Neural progenitor cell (in vitro differentiated cells): Measurements from ENCODE around the gene DIP2A. TPM values are rescaled to one million over a fixed set of nuclear protein-coding genes. Genes with fewer than 3 reads are reported as not detected.

ENCODE experiments used
- DNase-seq: peaks from one replicate; pipeline ENCODE4 v3.0.0-alpha.2; 2016; ENCODE audit warnings: low spot score
- H2AFZ ChIP-seq: fragments of 200-600 bp; sonication (generic); replicated peaks from 2 replicates; pipeline ENCODE4 v1.6.1; 2016; ENCODE audit warnings: antibody characterized with exemption
- H3F3A ChIP-seq: fragments of 200-600 bp; sonication (generic); 2 replicates; pipeline ENCODE4 v1.6.1; 2016; ENCODE audit warnings: antibody characterized with exemption, low read depth
- H3K27ac ChIP-seq: fragments of 200-600 bp; sonication (generic); 2 replicates; pipeline ENCODE4 v1.5.1; 2016; ENCODE audit warnings: mild to moderate bottlenecking
- H3K27me3 ChIP-seq: fragments of 200-600 bp; sonication (generic); 2 replicates; pipeline ENCODE4 v1.6.1; 2016; ENCODE audit warnings: mild to moderate bottlenecking, moderate library complexity
- H3K36me3 ChIP-seq: fragments of 200-600 bp; sonication (generic); 2 replicates; pipeline ENCODE4 v1.5.1; 2016
- H3K4me1 ChIP-seq: fragments of 200-600 bp; sonication (generic); 2 replicates; pipeline ENCODE4 v1.6.1; 2016; ENCODE audit warnings: mixed run types
- H3K4me2 ChIP-seq: fragments of 200-600 bp; sonication (generic); 2 replicates; pipeline ENCODE4 v1.6.1; 2016
- H3K4me3 ChIP-seq: fragments of 200-600 bp; sonication (generic); 2 replicates; pipeline ENCODE4 v1.5.1; 2016
- H3K79me2 ChIP-seq: fragments of 200-600 bp; sonication (generic); 2 replicates; pipeline ENCODE4 v1.6.1; 2016; ENCODE audit warnings: low read depth
- H3K9ac ChIP-seq: fragments of 200-600 bp; sonication (generic); 2 replicates; pipeline ENCODE4 v1.6.1; 2016
- H3K9me3 ChIP-seq: fragments of 200-600 bp; sonication (generic); 2 replicates; pipeline ENCODE4 v1.5.1; 2016; ENCODE audit warnings: low read depth
- H4K20me1 ChIP-seq: fragments of 200-600 bp; sonication (generic); 2 replicates; pipeline ENCODE4 v1.6.1; 2016; ENCODE audit warnings: low read depth
- H3K27ac Mint-ChIP-seq: 3 replicates; pipeline ENCODE4 v1.8.0; 2021; ENCODE audit warnings: mixed read lengths
- H3K27me3 Mint-ChIP-seq: 2 replicates; pipeline ENCODE4 v1.8.0; 2022; ENCODE audit warnings: low read depth, mild to moderate bottlenecking, inconsistent platforms, moderate library complexity, mixed read lengths; ENCODE audit not compliant: insufficient read depth
- H3K36me3 Mint-ChIP-seq: 3 replicates; pipeline ENCODE4 v1.8.0; 2021; ENCODE audit warnings: mixed read lengths
- H3K4me1 Mint-ChIP-seq: 3 replicates; pipeline ENCODE4 v1.8.0; 2021; ENCODE audit warnings: mixed read lengths
- H3K4me3 Mint-ChIP-seq: 3 replicates; pipeline ENCODE4 v1.8.0; 2021; ENCODE audit warnings: mild to moderate bottlenecking, moderate library complexity, mixed read lengths
- H3K9me3 Mint-ChIP-seq: 3 replicates; pipeline ENCODE4 v1.8.0; 2020; ENCODE audit warnings: mixed read lengths
- CTCF ChIP-seq: fragments of 200-600 bp; sonication (generic); IDR thresholded peaks from 2 replicates; pipeline ENCODE4 v1.5.1; 2017; ENCODE audit warnings: antibody characterized with exemption, mild to moderate bottlenecking
- EZH2 ChIP-seq: fragments of 200-600 bp; sonication (generic); IDR thresholded peaks from 2 replicates; pipeline ENCODE4 v1.6.1; 2017; ENCODE audit warnings: antibody characterized with exemption, mild to moderate bottlenecking, moderate library complexity
- EZH2phosphoT487 ChIP-seq: fragments of 200-600 bp; sonication (generic); IDR thresholded peaks from 2 replicates; pipeline ENCODE4 v1.6.1; 2017; ENCODE audit warnings: antibody characterized with exemption
- total RNA-seq: library from RNA; depleted of rRNA; stranded (reverse); fragments of >200 nt; gene quantifications from 2 replicates; pipeline ENCODE4 v1.2.3, GENCODE V29; 2015; ENCODE audit warnings: low replicate concordance

Gene DIP2A
- total RNA-seq, 1 donor from 2014 or later = 50.7 TPM

- Histone ChIP-seq H3F3A (no peaks in the 10 kb centered on the region), H3K79me2 (no peaks in the 10 kb centered on the region), H3K27ac (no peak overlapping the region), H3K27me3 (no peaks in the 10 kb centered on the region), H3K4me3 (no peak overlapping the region), H3K9me3 (no peaks in the 10 kb centered on the region), H2AFZ (no peak overlapping the region), H3K4me1 (no peaks in the 10 kb centered on the region), H3K36me3 (no peaks in the 10 kb centered on the region), H3K9ac (no peak overlapping the region), H4K20me1 (no peaks in the 10 kb centered on the region), H3K4me2 (no peak overlapping the region)
- Mint-ChIP-seq H3K27ac (peak overlapping the region; percentile 58), H3K4me1 (peaks cover 6% of the 10 kb centered on the region), H3K4me3 (no peak overlapping the region), H3K36me3 (peaks cover 33% of the 10 kb centered on the region), H3K27me3 (no peaks in the 10 kb centered on the region), H3K9me3 (no peaks in the 10 kb centered on the region)
- TF ChIP-seq CTCF = no peak
- TF ChIP-seq EZH2phosphoT487 = no peak
- TF ChIP-seq EZH2 = no peak
- no peak for DNase-seq
These were observed 100.7 kb downstream of the DIP2A start for GRCh38 chr21:46559291-46559983.

- Mint-ChIP-seq H3K27ac (no peak overlapping the region), H3K36me3 (peaks cover 38% of the 10 kb centered on the region), H3K4me3 (no peak overlapping the region), H3K27me3 (no peaks in the 10 kb centered on the region), H3K4me1 (peaks cover 6% of the 10 kb centered on the region), H3K9me3 (no peaks in the 10 kb centered on the region)
- Histone ChIP-seq H3K36me3 (no peaks in the 10 kb centered on the region), H2AFZ (no peak overlapping the region), H3K9ac (no peak overlapping the region), H3K4me2 (no peak overlapping the region), H3K9me3 (no peaks in the 10 kb centered on the region), H3K27me3 (no peaks in the 10 kb centered on the region), H3K4me1 (no peaks in the 10 kb centered on the region), H3K79me2 (no peaks in the 10 kb centered on the region), H3K27ac (no peak overlapping the region), H4K20me1 (no peaks in the 10 kb centered on the region), H3K4me3 (no peak overlapping the region), H3F3A (no peaks in the 10 kb centered on the region)
- no peak for DNase-seq
- TF ChIP-seq CTCF (no peak), EZH2 (no peak), EZH2phosphoT487 (no peak)
These were observed 102.1 kb downstream of the DIP2A start for GRCh38 chr21:46560568-46561444.

- Histone ChIP-seq H3K36me3 (no peaks in the 10 kb centered on the region), H3K4me2 (no peak overlapping the region), H3K4me1 (no peaks in the 10 kb centered on the region), H3K27ac (no peak overlapping the region), H3K4me3 (no peak overlapping the region), H4K20me1 (no peaks in the 10 kb centered on the region), H3K9ac (no peak overlapping the region), H3K79me2 (no peaks in the 10 kb centered on the region), H3K9me3 (no peaks in the 10 kb centered on the region), H2AFZ (no peak overlapping the region), H3F3A (no peaks in the 10 kb centered on the region), H3K27me3 (no peaks in the 10 kb centered on the region)
- Mint-ChIP-seq H3K4me3 (no peak overlapping the region), H3K36me3 (peaks cover 39% of the 10 kb centered on the region), H3K4me1 (peaks cover 6% of the 10 kb centered on the region), H3K9me3 (no peaks in the 10 kb centered on the region), H3K27ac (no peak overlapping the region), H3K27me3 (no peaks in the 10 kb centered on the region)
- TF ChIP-seq CTCF = no peak
- TF ChIP-seq EZH2 = no peak
- no peak for TF ChIP-seq EZH2phosphoT487
- no peak for DNase-seq
These were observed 102.9 kb downstream of the DIP2A start for GRCh38 chr21:46561445-46562090.
